NCI-H82 (cell line): Measurements from ENCODE around the gene BAIAP2L1.
A peak's percentile ranks its signal among the peaks of the same experiment; 100 is the strongest.

Experiments used
- DNase-seq: peaks from one replicate; lab custom pipeline; 2025; lab: John Stamatoyannopoulos, UW

Gene BAIAP2L1

DNA sequence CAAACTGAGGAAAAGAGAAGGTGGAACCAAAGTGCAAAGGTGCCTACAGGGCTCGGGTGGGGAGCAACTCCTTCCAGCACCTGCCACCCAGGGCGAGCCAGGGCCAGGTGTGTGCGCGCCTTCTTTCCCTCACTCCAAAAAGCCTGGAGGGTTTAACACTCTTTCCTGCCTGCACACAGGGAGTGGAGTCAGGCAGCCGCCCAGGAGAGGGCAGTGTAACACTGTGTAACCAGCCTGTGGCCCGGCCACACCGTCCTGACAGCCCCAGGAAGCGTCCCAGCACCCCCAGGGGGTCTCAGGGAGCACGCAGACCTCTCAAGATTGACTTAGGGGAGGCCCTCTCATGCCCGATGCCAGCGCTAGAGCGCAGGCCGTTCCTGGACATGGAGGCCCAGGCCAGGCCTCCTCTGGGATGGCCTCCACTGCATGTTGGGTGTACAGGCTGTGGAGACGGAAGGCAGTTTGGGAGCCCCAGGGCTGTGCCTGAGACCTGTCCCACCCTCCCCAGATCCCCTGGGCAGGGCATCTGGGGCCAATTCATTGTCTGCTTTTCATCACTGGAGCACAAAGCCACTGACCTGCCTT, 106.0 kb downstream of the BAIAP2L1 start:
- peak; percentile 79 for DNase-seq

DNA sequence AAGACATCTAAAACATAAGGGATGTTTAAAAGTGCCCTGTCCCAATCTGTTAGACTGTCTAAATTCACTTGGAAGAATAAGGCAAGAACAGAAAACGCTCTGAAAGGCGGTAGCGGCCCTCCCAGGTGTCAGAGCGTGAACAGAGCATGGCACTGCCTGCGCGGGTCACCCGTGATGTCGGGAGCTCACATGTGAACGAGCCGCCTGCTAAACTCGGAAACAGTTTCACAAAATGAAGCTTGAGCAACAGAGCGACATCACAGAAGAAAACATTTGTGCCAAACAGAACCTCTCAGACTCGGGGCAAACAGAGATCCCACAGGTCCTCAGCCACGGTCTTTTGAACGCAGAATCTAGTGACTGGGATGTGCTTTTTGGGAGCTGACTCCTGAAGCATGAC, 106.6 kb downstream of the BAIAP2L1 start:
- no peak for DNase-seq

DNA sequence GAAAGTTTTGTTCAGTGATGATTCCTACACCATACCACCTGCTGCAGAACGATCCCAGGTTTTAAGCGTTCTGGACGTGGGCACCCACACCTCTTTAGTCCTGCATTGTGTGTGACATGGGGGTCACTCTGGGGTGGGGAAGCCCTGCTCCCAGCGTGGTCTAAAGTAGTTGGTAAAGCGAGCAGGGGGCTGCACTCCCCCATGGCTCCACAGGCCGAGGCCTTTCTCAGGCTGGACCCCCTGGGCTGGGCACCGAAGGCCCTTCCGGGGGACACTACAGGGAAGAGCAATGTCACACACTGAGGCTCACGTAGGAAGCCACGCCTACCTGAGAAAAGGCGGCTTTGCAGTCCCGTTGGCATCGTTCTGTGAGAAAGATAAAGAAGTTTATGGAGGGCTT, 107.1 kb downstream of the BAIAP2L1 start:
- no peak for DNase-seq

DNA sequence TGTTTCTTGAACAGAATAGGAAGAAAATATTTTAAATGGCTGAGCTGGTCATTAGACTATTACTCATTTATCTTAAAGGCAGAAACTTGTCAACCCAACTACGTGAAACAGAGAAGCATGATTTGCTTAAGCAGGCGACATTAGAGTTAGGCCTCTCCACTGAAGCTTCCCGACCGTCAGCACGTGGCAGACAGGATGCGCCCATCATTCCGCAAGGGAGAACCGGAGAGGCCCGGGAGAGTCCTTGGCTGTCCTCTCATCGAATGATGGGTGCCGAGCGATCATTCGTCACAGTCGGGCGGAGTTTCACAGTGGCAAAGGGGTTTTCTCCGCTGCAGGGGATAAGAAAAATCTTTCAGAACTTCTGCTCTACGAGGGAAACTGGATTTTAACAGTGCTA, 107.6 kb downstream of the BAIAP2L1 start:
- DNase-seq = no peak

DNA sequence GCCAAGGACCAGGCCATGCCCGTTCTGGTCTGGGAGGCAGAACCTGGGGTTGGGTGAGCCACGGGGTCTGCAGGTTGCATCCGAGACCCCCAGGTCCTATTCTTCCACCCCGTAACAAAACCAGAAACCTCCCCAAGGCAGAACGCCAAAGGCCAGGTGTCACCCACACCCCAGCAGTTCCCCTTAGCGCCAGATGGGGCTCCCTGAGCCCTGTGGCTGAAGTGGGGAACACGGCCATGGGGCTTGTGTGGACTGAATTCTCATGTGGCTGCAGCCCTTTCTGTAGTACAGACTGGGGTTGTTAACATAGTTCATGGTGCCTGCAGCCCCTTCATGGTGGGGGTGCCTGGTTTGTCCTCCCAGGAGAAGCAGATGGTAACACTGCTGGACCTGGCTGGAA, 109.2 kb downstream of the BAIAP2L1 start:
- DNase-seq = no peak

DNA sequence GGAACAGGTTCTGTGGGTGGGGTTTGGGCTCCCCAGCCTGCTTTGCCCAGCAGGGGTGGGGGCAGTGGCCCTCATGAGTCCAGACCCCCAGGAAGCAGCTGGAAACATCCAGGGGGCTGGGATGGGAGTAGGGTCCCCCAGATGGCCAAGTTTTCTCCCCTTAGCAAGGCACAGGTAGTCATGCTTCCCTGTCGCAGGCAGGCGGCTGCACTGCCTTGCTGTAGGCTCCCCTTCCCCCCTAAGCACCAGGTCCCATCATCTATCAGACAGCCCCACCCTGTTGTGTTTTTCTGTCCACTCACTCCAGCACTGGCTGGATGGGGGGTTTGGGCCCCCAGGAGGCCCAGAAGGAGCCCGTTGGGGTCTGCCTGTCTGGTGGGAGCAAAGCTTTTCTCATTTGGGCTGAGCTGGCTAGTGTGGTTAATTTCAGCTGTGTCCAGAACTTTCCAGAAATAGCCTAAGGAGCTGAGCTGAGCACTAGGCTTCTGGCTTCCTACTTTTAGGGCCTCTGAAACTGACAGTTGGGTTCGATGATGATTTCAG, 111.5 kb downstream of the BAIAP2L1 start:
- no peak for DNase-seq

GRCh38 chr7:98288064-98288823, 112.6 kb downstream of the BAIAP2L1 start:
- no peak for DNase-seq

DNA sequence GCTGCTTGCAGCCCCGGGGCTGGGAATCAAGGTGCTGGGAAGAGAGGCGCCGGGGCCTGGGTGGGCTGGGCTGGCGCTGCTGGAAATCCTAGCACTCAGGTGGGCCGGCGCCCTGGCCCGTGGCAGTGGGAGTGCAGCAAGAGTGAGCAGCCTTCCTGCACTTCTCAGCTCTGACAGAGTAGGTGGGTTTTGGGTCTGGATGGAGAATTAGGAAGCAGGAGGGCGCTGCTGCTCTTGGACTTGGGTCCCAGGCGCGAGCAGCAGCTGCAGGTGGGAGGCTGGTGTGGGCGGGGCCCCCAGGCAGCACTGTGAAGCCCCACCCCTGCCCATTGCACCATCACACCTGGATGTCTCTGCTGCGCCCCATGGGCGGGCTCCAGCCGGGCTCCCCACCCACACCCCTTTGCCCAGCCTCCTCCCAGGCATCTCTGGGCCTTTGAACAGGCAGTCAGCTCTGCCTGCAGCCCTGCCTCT, 113.4 kb downstream of the BAIAP2L1 start:
- DNase-seq = no peak

- no peak for DNase-seq
These were observed 114.0 kb downstream of the BAIAP2L1 start for GRCh38 chr7:98286701-98287485.

- DNase-seq = no peak
These were observed 114.8 kb downstream of the BAIAP2L1 start for GRCh38 chr7:98286093-98286539.

DNA sequence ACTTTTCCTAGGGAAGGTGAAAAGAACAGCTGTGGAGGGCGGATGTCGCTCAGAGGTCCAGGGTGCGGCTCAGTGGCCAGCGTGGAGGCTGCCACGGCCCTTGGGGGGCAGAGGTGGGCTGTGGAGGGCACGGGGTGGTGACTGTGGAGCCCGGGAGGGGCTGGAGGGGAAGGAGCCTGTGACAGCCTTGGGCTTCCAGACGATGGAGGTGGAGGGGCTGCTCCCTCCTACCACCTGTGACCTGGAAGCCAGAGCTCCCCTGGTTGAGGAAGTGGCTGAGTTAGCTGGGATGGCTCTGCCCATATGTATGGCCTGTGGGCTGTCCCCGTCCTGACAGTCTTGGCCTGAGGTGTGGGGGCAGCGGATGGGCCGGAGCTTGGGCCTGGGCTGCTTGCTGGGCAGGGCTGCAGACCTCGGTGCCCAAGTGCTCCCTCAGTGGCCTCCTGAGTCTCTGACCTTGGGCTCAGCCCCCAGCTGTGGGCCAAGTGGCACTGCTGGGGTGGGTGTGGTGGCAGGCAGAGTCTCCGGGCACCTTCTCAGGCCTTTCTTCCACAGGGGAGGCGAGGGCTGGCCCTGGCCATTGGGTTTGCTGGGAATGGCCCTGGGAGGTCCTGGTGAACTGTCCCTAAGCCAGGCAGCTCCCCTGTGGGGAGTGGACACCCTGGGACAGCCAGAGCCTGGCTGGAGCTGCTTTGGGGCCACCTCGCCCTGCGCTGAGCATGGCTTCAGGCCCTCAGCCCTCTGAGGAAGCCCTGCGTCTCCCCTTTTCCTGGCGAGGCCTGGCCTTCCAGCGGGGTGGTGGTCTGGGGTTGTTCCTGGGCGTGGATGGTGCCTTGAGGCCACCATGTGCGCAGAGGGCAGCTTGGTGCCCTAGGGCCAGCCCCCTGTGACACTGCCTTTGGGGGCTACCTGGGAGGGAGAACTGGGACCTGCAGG, 115.5 kb downstream of the BAIAP2L1 start:
- no peak for DNase-seq

DNA sequence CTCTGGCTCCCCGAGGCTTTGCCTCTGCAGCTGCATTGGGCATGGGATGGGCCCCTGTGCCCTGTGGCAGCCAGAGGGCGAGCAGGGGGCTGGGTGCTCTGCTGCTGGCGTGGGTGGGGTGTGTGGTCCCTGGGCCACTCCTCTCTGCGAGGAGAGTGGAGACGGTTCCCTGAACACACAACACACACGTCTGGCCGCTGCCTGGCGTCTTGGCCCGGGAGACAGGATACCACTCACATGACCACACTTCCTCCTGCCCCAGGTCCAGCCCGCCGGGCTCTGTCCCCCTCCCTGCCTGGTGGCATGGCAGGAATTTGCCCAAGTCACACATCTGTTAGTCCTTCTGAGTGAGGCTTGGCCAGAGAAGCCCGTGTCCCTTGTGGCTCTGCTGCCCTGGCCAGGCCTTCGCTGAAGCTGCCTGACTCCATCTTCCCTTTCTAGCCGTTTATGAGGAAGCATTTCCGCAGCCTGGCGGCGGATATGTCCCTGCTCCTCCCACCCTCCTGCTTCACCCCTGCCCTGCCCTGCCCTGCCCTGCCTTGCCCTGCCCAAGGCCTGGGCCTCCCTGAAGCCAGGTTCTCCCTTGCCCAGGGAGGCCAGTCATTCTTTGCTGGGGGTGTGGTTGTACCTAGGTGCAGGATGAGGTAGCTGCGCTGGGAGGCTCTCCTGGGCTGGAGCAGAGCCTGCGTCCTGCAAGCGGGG, 116.4 kb downstream of the BAIAP2L1 start:
- no peak for DNase-seq

DNA sequence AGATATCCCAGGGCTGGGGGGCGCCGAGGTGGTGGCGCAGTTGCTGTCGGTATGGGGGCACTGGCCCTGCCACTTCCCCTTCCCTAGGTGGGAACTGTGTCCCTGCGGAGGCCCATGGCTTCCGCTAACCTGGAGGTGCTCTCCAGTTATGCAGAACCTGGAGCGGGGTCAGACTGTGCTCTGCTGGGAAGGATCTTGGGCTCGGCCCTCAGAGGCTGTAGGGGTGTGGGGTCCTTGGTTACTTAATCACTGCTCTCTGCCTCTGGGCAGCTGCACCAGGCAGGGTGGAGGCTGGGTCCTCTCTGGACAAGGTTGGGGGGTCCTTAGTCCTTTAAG, 117.0 kb downstream of the BAIAP2L1 start:
- no peak for DNase-seq

DNA sequence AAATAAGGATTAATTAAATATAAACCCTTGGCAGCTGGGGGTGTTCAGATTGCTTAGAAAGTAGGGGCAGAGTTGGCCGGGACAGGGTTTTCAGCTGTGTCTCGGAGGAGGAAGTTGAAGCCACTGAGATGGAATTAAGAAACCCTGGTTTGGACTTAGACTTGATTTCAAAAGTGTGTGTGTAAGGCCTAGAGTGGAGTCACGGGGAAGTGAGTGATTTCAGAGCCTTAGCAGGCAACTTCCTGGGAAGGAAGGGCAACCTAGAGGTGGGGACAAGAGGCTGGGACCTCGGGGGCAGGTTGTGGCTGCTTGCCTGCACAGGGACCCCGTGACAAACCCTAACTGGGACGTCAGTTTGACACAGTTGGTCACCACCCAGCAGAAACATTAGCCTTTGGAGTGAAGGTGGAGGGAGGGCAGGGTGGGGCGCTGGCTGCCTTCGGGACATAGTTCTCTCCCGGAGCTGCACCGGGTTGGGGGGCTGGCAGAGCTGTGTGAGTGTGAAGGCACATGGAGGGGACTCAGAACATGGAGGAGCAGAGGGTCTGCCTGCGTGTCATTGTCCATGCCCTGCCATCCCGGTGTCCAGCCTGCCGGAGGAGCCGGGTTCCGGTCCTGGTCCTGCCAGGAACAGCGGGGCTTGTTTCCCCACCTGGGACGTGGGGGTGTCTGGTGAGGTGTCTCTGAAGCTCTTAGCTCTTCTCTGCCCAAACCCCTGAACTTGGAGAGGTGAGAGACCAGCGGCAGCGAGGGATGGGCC, 117.6 kb downstream of the BAIAP2L1 start:
- no peak for DNase-seq

GRCh38 chr7:98282703-98283102, 118.2 kb downstream of the BAIAP2L1 start:
- DNase-seq = no peak

DNA sequence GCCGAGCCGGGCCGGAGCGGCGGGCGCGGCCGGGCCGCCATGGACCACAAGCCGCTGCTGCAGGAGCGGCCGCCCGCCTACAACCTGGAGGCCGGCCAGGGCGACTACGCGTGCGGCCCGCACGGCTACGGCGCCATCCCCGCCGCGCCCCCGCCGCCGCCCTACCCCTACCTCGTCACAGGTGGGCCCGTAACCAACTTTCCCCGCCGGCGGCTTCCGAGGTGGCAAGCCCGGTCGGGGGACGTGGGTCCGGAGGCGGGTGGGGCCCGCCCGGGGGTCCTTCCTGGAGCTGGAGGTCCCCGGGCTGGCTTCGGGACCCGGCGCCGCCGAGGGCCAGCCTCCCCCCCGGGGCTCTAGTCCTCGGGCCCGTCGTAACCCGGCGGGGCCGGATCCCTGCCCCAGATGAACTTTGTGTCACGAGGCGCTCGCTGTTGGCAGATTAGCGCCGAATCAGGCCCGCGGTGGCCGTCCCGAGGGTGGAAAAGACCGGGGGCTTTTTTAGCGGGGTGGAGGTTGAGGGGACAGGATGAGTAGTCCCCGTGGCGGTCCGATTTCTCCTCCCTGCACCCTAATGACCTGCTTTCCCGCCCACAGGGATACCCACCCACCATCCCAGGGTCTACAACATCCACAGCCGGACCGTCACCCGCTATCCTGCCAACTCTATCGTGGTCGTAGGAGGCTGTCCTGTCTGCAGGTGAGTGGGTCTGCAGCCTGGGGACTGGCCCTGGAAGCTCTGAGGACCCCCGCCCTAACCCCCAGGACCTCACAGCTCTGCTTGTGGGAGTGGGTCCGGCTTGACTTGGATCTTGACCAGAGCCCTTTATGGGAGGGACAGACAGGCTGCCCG, 118.9 kb downstream of the BAIAP2L1 start:
- peak; percentile 28 for DNase-seq

DNA sequence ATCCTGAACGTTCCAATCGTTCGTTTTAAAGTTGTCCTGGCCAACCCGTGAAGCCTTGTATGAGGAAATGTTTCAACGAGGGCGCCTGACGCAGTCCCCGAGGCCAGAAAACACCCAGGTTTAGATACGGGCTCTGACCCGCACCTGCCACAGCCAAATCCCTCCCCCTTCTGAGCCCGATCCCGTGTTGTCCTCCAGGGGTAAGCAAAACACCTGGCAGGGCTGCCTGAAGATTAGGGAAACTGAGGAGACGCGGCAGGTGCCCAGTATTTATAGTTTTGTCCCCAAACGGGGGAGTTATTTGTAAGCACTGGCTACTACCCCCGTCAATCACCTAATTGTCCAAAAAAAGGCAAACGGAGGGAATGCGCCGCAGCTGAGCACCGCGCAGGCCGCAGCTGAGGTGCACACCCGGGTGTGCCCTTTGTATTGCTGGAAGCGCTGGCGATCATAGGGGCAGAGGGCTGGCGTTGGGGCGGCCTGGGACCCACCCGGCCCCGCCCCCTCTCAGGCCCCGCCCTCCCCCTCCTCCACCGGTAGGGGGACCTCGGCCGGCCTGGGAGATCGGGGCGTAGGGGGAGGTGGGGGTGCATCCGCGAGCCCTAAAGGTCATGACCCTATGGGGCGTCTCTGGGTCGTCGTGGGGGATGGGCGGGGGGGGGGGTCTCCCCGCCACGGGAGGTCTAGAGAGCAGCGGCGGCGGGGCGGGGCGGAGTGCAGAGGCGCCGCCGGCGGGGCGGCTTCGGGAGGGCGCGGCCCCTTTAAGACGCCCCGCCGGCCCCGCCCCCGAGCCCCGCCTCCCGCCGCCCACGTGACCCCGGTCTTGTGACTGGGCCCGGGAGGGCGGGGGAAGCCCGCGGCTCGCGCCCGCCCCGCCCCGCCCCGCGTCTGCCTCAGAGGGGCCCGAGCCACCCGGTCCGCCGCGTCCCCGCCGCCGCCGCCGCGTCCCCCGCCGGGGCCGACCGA, 119.8 kb downstream of the BAIAP2L1 start, which contains the start of gene BRI3:
Gene BRI3, plus strand, starts transcription at position 896 of the 966 bp plus-strand sequence. CDS start 110 bp downstream, outside the sequence.
- DNase-seq = peak; percentile 93

DNA sequence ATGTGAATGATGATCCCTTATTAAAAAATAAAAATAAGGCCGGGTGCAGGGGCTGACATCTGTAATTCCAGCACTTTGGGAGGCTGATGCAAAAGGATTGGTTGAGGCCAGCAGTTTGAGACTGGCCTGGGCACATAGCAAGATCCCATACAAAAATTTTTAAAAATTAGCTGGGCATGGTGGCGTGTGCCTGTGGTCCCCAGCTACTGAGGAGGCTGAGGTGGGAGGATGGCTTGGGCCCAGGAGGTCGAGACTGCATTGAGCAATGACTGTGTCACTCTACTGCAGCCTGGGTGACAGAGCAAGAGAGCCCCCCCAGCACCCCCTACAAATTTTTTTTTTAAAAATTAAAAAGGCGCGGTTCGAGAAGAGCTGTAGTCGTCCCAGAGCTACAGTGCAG, 120.6 kb downstream of the BAIAP2L1 start:
- DNase-seq = no peak
